DMS153 treated with DMSO at 0.1 percent for 48 hours (cell line): ENCODE data around the gene GABRB1.

Experiments used
- DNase-seq: peaks from one replicate; lab custom pipeline; 2025; ENCODE audit not compliant: unreplicated experiment; lab: John Stamatoyannopoulos, UW

Gene GABRB1

GRCh38 chr4:47031011-47031678 is at the start of gene GABRB1:
GABRB1 (plus strand) TSS chr4:47031567.
- DNase-seq, result no peak

DNA sequence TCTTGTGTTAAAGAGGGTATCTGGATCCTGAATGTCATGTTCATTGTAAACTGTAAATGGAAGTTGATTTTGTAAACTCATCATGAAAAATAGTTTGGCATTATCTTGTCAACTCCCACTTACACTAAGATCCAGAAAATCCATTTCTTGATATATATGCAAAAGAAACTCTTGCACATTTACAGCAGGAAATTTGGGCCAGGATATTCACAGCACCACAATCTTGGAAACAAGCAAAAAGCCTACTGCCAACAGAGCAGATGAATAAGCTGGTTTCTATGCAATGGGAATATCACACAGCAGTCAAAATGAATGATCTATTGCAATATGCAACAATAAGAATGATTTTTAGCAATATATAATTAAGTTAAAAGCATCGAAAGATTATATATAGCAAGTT is 46.6 kb upstream of the GABRB1 start:
- no peak for DNase-seq

DNA sequence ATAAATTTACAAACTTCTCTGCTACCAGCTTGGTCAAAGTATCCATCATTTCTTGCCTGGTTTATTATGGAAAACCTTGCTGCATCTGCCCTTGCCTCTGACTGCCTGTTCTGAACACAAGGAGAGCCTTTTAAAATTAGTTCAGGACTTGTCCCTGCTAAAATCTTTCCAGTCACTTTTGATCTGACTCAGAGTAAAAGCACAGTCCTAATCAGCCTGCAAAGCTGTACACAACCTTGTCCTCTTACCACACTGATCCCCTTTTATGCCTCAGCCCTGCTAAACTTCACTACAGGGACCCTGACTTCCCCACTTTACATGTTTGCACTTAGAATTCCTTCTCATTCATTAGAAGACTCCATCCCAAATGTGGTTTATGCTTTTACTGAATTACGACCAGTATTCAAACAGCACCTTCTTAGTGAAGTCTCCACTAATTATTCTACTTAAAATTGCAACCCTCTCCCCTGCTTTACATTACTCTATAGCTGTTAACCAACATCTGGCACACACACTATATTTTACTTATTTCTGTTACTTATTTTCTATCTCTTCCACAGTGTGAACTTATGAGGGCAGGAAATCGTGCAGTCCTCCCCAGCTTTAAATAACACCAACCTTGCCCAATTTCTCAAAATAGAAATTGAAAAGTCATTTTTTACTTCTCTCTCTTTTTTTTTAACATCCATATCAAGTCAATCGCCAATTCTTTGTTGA is 44.3 kb upstream of the GABRB1 start:
- DNase-seq, result no peak

GRCh38 chr4:46992338-46992737 is 39.0 kb upstream of the GABRB1 start:
- no peak for DNase-seq

GRCh38 chr4:46993075-46994006 is 38.0 kb upstream of the GABRB1 start, which contains the start of gene GABRA4:
GABRA4 (minus strand) TSS chr4:46993581; CDS start chr4:46993424, 157 bp downstream.
- no peak for DNase-seq

- DNase-seq, result no peak
These were observed 37.4 kb upstream of the GABRB1 start for GRCh38 chr4:46994007-46994405.

DNA sequence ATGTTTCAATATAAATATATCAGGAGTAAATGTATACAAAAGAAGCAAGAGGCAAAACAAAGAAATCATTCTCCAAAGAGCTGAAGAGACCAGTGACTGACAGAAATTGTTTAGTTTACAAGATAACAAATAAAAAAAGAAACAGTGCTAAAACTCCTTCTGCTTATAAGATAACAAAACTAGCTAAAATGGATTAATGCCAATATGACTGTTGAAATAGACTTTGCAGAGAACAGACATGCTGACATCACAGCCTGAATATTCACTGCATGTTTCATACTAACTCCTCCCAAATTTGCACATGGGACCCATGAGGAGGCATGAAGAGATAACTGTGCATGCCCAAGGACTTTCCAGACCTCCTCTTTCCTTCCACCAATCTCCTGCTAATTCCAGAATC is 31.8 kb upstream of the GABRB1 start:
- no peak for DNase-seq

GRCh38 chr4:47000406-47000805 is 31.0 kb upstream of the GABRB1 start:
- no peak for DNase-seq

GRCh38 chr4:47002580-47002979 is 28.8 kb upstream of the GABRB1 start:
- no peak for DNase-seq

DNA sequence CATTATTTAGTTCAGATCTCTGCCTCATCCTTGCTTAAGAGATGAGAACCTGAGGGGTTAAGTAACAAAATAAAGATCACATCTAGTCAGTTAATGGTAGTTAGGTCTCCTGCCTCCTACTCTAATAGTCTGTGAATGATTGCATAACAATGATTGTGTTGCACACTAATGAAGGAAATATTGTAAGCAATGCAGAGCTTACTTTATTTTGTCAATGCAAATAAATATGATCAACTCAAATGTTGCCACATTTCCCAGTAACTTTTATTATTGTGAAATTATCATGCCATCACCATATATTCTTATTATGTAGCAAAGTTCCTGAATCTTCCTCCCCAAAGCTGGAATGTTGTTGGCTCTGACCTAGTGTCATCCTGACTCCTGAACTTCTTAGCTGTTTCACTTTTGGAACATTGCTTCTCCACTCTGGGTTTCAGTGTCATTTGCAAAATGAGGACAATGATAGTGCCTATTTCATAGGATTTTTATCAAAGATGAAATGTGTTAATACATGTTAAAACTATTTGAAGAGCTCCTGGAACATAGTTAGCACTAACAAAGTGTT is 20.9 kb upstream of the GABRB1 start:
- no peak for DNase-seq

GRCh38 chr4:47010912-47011446 is 20.4 kb upstream of the GABRB1 start:
- no peak for DNase-seq

DNA sequence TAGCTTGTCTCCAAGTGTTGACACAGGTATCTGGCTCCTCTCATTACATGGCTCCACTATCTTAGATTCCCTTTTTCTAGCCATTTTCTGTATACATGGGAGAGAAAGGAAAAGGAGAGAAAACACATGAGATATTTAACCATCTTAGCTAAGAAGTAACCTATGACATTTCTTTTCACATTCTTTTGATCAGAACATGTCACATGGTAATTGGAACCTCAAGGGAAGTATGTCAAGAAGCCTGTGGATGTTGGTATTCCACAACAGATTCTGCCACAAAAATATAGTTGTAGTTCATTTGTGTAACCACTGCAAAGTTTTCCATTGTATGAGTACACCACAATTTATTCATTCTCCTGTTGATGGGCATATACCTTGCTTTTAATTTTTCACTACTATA is 18.7 kb upstream of the GABRB1 start:
- no peak for DNase-seq

DNA sequence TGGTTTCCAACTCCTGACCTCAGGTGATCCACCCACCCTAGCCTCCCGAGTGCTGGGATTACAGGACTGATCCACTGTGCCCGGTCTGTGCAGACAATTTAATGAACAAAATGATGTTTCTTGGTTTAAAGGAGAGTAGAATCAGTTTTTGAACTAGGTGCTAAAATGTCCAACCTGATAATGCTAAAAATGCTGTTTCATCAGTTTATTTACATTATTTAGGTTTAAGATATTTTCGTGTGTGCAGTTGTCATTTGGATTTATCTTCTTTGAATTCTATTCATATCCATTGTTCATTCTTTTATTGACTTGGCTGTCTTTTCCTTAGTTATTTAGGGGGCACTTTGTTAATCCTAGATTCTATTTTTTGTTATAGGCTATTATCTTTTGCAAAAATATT is 18.0 kb upstream of the GABRB1 start:
- no peak for DNase-seq

- DNase-seq, result no peak
These were observed 14.3 kb upstream of the GABRB1 start for GRCh38 chr4:47017081-47017480.

DNA sequence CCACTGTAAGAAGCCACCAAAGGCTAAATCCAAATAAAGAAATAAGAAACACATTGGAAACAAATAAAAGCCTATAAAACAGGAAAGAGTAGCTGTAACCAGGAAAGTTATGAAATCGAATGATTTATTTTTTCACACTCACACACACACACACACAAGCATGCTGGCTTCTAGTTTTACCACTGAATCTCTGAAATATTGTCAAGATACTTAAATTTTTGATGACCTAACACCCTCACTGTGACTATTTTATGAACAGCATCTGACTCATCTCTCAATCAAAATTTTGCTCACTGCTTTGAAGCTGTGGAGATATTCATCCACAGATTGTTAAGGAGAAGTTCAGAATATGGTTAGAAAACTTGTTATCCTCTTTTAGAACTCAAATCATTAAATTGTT is 13.9 kb upstream of the GABRB1 start:
- no peak for DNase-seq

GRCh38 chr4:47031751-47032404 is 511 bp downstream of the GABRB1 start:
- no peak for DNase-seq

DNA sequence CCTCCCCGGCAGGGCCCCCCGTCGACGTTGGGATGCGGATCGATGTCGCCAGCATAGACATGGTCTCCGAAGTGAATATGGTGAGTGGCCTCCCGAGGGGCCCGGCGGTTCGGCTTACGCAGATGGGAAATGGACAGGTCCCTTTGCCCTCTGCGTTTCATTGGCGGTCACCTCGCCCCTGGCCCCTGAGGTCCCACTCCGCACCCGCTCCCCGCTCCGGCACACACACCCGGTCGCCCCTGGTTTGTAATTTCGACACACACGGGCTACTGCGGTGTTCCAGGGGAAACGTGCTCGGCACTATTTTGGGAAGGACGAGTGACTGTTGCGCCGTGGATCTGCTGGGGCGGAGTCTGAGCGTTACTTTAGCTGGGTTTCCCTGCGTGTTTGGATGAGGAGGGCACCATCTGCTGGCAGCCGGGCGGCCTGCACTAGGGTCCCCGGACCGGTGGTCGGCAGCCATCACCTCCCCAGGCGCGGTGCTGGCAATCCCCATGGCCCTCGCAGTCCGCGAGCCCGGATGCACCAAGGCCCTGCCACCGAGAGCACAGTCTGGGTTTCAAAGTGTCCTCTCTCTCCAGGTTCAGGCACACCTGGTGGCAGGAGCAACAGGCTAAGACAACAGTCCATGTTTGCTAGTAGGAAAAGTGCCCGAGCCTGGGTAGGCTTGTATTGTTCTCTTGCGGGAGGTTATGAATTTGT is 1.2 kb downstream of the GABRB1 start:
- DNase-seq, result no peak

DNA sequence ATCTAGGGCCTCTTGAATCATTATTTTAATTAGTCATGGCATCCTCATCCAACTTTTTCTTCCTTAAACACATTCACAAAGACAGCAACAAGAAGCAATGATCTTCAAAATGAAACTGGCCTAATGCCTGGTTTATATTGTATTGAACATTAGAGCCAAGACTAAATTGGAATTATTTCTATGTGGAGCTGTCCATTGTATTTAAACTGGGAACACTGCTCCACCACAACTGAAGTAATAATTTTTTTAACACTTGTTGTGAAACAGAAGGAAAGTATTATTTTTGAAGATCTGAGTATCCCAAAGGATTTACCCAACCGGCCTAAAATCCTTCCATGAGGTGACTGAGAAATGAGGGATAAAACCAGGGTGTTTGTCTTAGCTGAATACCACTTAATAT is 6.9 kb downstream of the GABRB1 start:
- no peak for DNase-seq

DNA sequence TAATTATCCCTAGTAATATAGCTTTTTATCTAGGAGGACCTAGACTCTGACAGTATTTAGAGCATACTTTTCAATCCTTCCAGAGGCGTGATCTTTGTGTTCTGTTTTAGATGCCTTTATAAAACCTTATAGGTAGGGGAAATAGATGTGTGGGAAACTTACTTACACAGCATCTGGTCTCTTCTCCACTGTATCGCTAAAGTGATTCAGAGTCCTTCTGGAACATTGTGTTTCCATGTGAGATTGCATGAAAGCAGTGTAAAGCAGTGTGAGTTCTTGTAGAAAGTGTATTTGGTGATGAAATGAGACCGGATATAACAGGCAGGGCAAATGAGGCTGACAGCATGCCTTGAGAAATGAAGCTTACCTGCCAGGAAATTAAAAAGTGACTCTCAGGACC is 9.5 kb downstream of the GABRB1 start:
- DNase-seq, result no peak

GRCh38 chr4:47043821-47044220 is 12.5 kb downstream of the GABRB1 start:
- DNase-seq, result no peak
